Measurements from ENCODE around the gene RPS5.
"Not testable (repeated sequence)": the region's sequence is repeated elsewhere in the genome, so short reads cannot be mapped to it uniquely, and the experiment has no call there.

Gene RPS5

GRCh38 chr19:58417071-58417470 is 30.0 kb downstream of the RPS5 start:
- TF ChIP-seq CTCF (IDR thresholded peaks at IDR 0.05; ENCODE audit: control extremely low read depth, extremely low read depth, low read depth, missing control alignments) = no peak
- DNase-seq (ENCODE audit: extremely low spot score) = no peak
- ChIA-PET POLR2A (no interaction called here), CTCF (interaction anchor here (1.3 to 1.4 kb wide), 2 partner anchors 9 to 15 kb away, joined by 3 to 4 read pairs; no protein-coding TSS in a partner anchor)

GRCh38 chr19:58428617-58429016 is 41.5 kb downstream of the RPS5 start:
- no peak for TF ChIP-seq CTCF (IDR thresholded peaks at IDR 0.05; ENCODE audit: control extremely low read depth, extremely low read depth, low read depth, missing control alignments)
- ChIA-PET CTCF (no interaction called here), POLR2A (interaction anchor here (1.0 kb wide), 1 partner anchor 11 kb away, joined by 3 read pairs; the partner anchor contains the start of gene ZNF132)
- DNase-seq (ENCODE audit: extremely low spot score) = no peak

- TF ChIP-seq CTCF (IDR thresholded peaks at IDR 0.05; ENCODE audit: control extremely low read depth, extremely low read depth, low read depth, missing control alignments) = no peak
Observed at GRCh38 chr19:58429745-58430144, 42.7 kb downstream of the RPS5 start.

GRCh38 chr19:58434217-58434616 is 47.1 kb downstream of the RPS5 start:
- TF ChIP-seq CTCF (IDR thresholded peaks at IDR 0.05; ENCODE audit: control extremely low read depth, extremely low read depth, low read depth, missing control alignments) = no peak
- POLR2A ChIA-PET = no interaction called here
- CTCF ChIA-PET = no interaction called here
- DNase-seq (ENCODE audit: extremely low spot score) = no peak

More at GRCh38 chr19:58429745-58430144, 42.7 kb downstream of the RPS5 start:
- no peak for DNase-seq (ENCODE audit: extremely low spot score)
- POLR2A ChIA-PET = interaction anchor here (1.0 kb wide), 1 partner anchor 10 kb away, joined by 3 read pairs; the partner anchor contains the start of gene ZNF132
- CTCF ChIA-PET = no interaction called here

- no peak for TF ChIP-seq CTCF (IDR thresholded peaks at IDR 0.05; ENCODE audit: control extremely low read depth, extremely low read depth, low read depth, missing control alignments)
- DNase-seq (ENCODE audit: extremely low spot score) = peak; percentile 98
- CTCF ChIA-PET = interaction anchor here (1.0 to 1.6 kb wide), 3 partner anchors 12 to 78 kb away, joined by 3 read pairs; partner anchors contain the start of genes ZNF324B and ZNF497
- POLR2A ChIA-PET = interaction anchor here (0.7 to 1.0 kb wide), 2 partner anchors 11 to 21 kb away, joined by 3 read pairs; no protein-coding TSS in a partner anchor
Observed at GRCh38 chr19:58439576-58440554, 52.8 kb downstream of the RPS5 start, which contains the start of gene ZNF132. Gene ZNF132 (minus strand): TSS chr19:58440153. CDS start chr19:58439821, 332 bp downstream.

GRCh38 chr19:58440556-58440955 is 53.5 kb downstream of the RPS5 start:
- ChIA-PET POLR2A (interaction anchor here (0.7 to 1.0 kb wide), 2 partner anchors 11 to 22 kb away, joined by 3 read pairs; no protein-coding TSS in a partner anchor), CTCF (interaction anchor here (1.0 to 1.6 kb wide), 3 partner anchors 11 to 78 kb away, joined by 3 read pairs; partner anchors contain the start of genes ZNF324B and ZNF497)
- no peak for TF ChIP-seq CTCF (IDR thresholded peaks at IDR 0.05; ENCODE audit: control extremely low read depth, extremely low read depth, low read depth, missing control alignments)
- DNase-seq (ENCODE audit: extremely low spot score) = no peak

- CTCF ChIA-PET = interaction anchor here (1.3 to 1.5 kb wide), 2 partner anchors 17 to 77 kb away, joined by 3 to 5 read pairs; partner anchors contain the start of gene ZBTB45
- DNase-seq (ENCODE audit: extremely low spot score); POLR2A ChIA-PET: not testable (repeated sequence)
Observed at GRCh38 chr19:58442986-58443385, 55.9 kb downstream of the RPS5 start.
